ENCODE measurements around the gene FAM229A.
"Not testable (repeated sequence)": the region's sequence is repeated elsewhere in the genome, so short reads cannot be mapped to it uniquely, and the experiment has no call there.

The FAM229A gene

GRCh38 chr1:32362474-32363313, at the start of gene FAM229A, which contains the start of gene TSSK3:
Gene FAM229A, minus strand, starts transcription at chr1:32362485. Its CDS starts 394 bp downstream, at chr1:32362091.
Gene TSSK3, plus strand, starts transcription at chr1:32362539. Its CDS starts 163 bp downstream, at chr1:32362702.
- DNase-seq (ENCODE audit: low spot score) = no peak

- no peak for DNase-seq (ENCODE audit: low spot score)
Observed at GRCh38 chr1:32411261-32411660, 49.0 kb upstream of the FAM229A start.

- no peak for DNase-seq (ENCODE audit: low spot score)
Observed at GRCh38 chr1:32406629-32407111, 44.4 kb upstream of the FAM229A start.

GRCh38 chr1:32405672-32406467, 43.6 kb upstream of the FAM229A start:
- no peak for DNase-seq (ENCODE audit: low spot score)

GRCh38 chr1:32404946-32405345, 42.7 kb upstream of the FAM229A start:
- DNase-seq (ENCODE audit: low spot score) = peak; percentile 60

GRCh38 chr1:32400876-32401631, 38.8 kb upstream of the FAM229A start:
- peak; percentile 95 for DNase-seq (ENCODE audit: low spot score)

- DNase-seq (ENCODE audit: low spot score) = no peak
Observed at GRCh38 chr1:32399843-32400242, 37.6 kb upstream of the FAM229A start.

GRCh38 chr1:32398401-32398800, 36.1 kb upstream of the FAM229A start:
- DNase-seq (ENCODE audit: low spot score) = no peak

GRCh38 chr1:32396524-32396923, 34.2 kb upstream of the FAM229A start:
- DNase-seq (ENCODE audit: low spot score) = not testable (repeated sequence)

- DNase-seq (ENCODE audit: low spot score) = peak; percentile 13
Observed at GRCh38 chr1:32394890-32395432, 32.7 kb upstream of the FAM229A start.

- DNase-seq (ENCODE audit: low spot score) = peak; percentile 99
Observed at GRCh38 chr1:32394141-32394889, 32.0 kb upstream of the FAM229A start, which contains the start of gene BSDC1. Gene BSDC1, minus strand, starts transcription at chr1:32394441. Its CDS starts 27 bp downstream, at chr1:32394414.

- DNase-seq (ENCODE audit: low spot score) = peak; percentile 43
Observed at GRCh38 chr1:32393832-32394140, 31.5 kb upstream of the FAM229A start.

GRCh38 chr1:32393136-32393535, 30.9 kb upstream of the FAM229A start:
- DNase-seq (ENCODE audit: low spot score) = no peak

- no peak for DNase-seq (ENCODE audit: low spot score)
Observed at GRCh38 chr1:32392325-32392724, 30.0 kb upstream of the FAM229A start.

- no peak for DNase-seq (ENCODE audit: low spot score)
Observed at GRCh38 chr1:32390904-32391870, 28.9 kb upstream of the FAM229A start.

- DNase-seq (ENCODE audit: low spot score) = no peak
Observed at GRCh38 chr1:32388641-32389040, 26.4 kb upstream of the FAM229A start.

GRCh38 chr1:32386676-32387392, 24.5 kb upstream of the FAM229A start:
- no peak for DNase-seq (ENCODE audit: low spot score)

- no peak for DNase-seq (ENCODE audit: low spot score)
Observed at GRCh38 chr1:32380057-32380456, 17.8 kb upstream of the FAM229A start.

GRCh38 chr1:32377541-32378220, 15.4 kb upstream of the FAM229A start:
- DNase-seq (ENCODE audit: low spot score) = no peak

All from GM03348 (cell line).